Measurements from ENCODE around the gene IQSEC1. TPM values are rescaled to one million over a fixed set of nuclear protein-coding genes. Genes with fewer than 3 reads are reported as not detected.
"Not testable (repeated sequence)": the region's sequence is repeated elsewhere in the genome, so short reads cannot be mapped to it uniquely, and the experiment has no call there.

Gene IQSEC1
- total RNA-seq, 1 experiment from 2014 or later: 9.7 TPM

GRCh38 chr3:12862387-12862786, 210.8 kb downstream of the IQSEC1 start:
- no peak for DNase-seq (ENCODE audit: extremely low read depth, low read depth)

GRCh38 chr3:12861611-12862010, 211.6 kb downstream of the IQSEC1 start:
- no peak for DNase-seq (ENCODE audit: extremely low read depth, low read depth)

- DNase-seq (ENCODE audit: extremely low read depth, low read depth): no peak
These were observed 213.4 kb downstream of the IQSEC1 start for GRCh38 chr3:12859840-12860239.

GRCh38 chr3:12856626-12857025, 216.6 kb downstream of the IQSEC1 start:
- no peak for DNase-seq (ENCODE audit: extremely low read depth, low read depth)

GRCh38 chr3:12854565-12854964, 218.7 kb downstream of the IQSEC1 start:
- no peak for DNase-seq (ENCODE audit: extremely low read depth, low read depth)

GRCh38 chr3:12853847-12854246, 219.4 kb downstream of the IQSEC1 start:
- DNase-seq (ENCODE audit: extremely low read depth, low read depth): not testable (repeated sequence)

- no peak for DNase-seq (ENCODE audit: extremely low read depth, low read depth)
These were observed 221.0 kb downstream of the IQSEC1 start for GRCh38 chr3:12852201-12852600.

Small RNAs within 50 kb of the gene (small RNA-seq; reads per million reads assigned to genes)
- 0 reads per million in 2 experiments for gene AC034198.1
- 0 reads per million in 2 experiments for gene AC069271.1

Other genes starting within 250 kb of the IQSEC1 start
- 3,004 and 3,553 TPM in 2 replicates for gene RPL32, start 231.9 kb downstream of the IQSEC1 start, total RNA-seq (2014; rRNA removed; shearing (Covaris generic))